Memory B cell (primary cell): ENCODE results near the gene CRADD.

Source experiments
- ATAC-seq: fragments of 150-1000 bp; cut with Tn5 transposase; 2 replicates; pipeline ENCODE4 v1.10.0; 2021; ENCODE audit warnings: low read depth, mild to moderate bottlenecking, moderate library complexity
- DNase-seq, 2 donors: peaks; one replicate each; pipeline ENCODE4 v3.0.0; 2022; ENCODE audit warnings: low spot score in 2 of 2
- H3K27ac Mint-ChIP-seq: one replicate; pipeline ENCODE4 v1.8.0; 2022; ENCODE audit warnings: mild to moderate bottlenecking, moderate library complexity, mixed read lengths
- H3K27me3 Mint-ChIP-seq: one replicate; pipeline ENCODE4 v1.8.0; 2022; ENCODE audit warnings: mixed read lengths
- H3K36me3 Mint-ChIP-seq: one replicate; pipeline ENCODE4 v1.8.0; 2022; ENCODE audit warnings: mild to moderate bottlenecking, mixed read lengths
- H3K4me1 Mint-ChIP-seq: one replicate; pipeline ENCODE4 v1.8.0; 2022; ENCODE audit warnings: mixed read lengths
- H3K4me3 Mint-ChIP-seq: one replicate; pipeline ENCODE4 v1.8.0; 2022; ENCODE audit warnings: mild to moderate bottlenecking, moderate library complexity, mixed read lengths
- H3K9me3 Mint-ChIP-seq: one replicate; pipeline ENCODE4 v1.8.0; 2022; ENCODE audit warnings: mixed read lengths

Gene CRADD

DNA sequence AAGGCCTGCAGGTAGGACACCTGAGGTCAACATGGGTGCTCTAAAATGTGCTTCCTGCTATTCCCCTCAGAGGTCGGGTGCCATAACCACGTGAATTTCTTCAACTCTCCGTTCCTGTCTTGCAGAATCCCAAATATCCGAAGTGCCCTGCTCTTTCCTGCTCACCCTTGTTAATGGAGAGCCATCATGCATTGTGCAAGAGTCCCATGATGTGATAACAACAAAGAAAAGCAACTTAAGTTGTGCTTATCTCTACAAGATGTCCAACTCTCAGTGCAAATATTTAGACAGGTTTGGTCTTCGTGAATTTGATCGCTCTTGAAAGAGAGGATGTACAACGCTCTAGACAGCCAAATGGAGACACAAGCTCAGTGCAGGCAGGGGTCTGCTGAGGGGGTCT lies 260.6 kb downstream of the CRADD start:
- no peak overlapping the region for H3K27ac Mint-ChIP-seq
- no peak for ATAC-seq

DNA sequence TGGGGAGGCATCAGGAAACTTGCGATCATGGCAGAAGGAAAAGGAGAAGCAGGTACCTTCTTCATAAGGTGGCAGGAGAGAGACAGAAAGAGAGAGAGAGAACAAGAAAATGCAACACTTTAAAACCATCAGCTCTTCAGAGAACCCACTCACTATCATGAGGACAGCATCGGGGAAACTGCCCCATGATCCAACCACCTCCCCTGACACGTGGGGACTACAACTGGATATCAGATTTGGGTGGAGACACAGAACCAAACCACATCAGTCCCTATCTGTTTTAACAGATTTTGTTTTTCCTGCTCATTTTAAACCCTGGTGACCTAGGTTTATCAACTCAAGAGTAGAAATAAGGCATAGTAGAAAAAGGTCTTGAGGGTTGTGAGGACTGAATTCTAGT lies 261.1 kb downstream of the CRADD start:
- peaks cover 5% of the 10 kb centered on the region for H3K27me3 Mint-ChIP-seq
- no peak overlapping the region for H3K27ac Mint-ChIP-seq
- no peaks in the 10 kb centered on the region for H3K4me1 Mint-ChIP-seq
- H3K4me3 Mint-ChIP-seq: no peak overlapping the region
- no peak for DNase-seq
- peaks cover 5% of the 10 kb centered on the region for H3K9me3 Mint-ChIP-seq
- ATAC-seq: no peak
- no peaks in the 10 kb centered on the region for H3K36me3 Mint-ChIP-seq

More for the DNA sequence above, 260.6 kb downstream of the CRADD start:
- no peak for DNase-seq
- Mint-ChIP-seq H3K9me3 (peaks cover 5% of the 10 kb centered on the region), H3K4me1 (no peaks in the 10 kb centered on the region), H3K4me3 (no peak overlapping the region), H3K36me3 (no peaks in the 10 kb centered on the region), H3K27me3 (peaks cover 6% of the 10 kb centered on the region)

DNA sequence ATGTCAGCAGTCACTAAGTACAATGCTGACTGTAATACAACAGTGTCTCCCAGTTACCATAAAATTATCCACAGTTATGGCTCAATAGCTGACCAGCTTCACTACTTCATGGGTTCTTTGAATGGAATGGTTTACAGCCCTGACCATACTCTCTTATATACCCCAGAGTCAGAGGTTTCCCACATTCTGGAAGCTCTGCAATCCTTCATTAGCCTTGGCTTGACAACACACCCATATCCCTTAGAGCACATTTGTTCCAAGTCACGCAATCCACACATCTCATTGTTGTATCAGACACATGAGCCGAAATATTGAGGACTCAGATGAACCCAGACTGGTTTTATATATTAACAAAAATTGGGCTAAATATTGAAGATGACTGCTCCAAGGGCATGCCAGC lies 261.8 kb downstream of the CRADD start:
- H3K27ac Mint-ChIP-seq: no peak overlapping the region
- no peaks in the 10 kb centered on the region for H3K4me1 Mint-ChIP-seq
- no peak overlapping the region for H3K4me3 Mint-ChIP-seq
- no peak for DNase-seq
- H3K27me3 Mint-ChIP-seq: peaks cover 4% of the 10 kb centered on the region
- peaks cover 5% of the 10 kb centered on the region for H3K9me3 Mint-ChIP-seq
- no peak for ATAC-seq
- H3K36me3 Mint-ChIP-seq: no peaks in the 10 kb centered on the region

DNA sequence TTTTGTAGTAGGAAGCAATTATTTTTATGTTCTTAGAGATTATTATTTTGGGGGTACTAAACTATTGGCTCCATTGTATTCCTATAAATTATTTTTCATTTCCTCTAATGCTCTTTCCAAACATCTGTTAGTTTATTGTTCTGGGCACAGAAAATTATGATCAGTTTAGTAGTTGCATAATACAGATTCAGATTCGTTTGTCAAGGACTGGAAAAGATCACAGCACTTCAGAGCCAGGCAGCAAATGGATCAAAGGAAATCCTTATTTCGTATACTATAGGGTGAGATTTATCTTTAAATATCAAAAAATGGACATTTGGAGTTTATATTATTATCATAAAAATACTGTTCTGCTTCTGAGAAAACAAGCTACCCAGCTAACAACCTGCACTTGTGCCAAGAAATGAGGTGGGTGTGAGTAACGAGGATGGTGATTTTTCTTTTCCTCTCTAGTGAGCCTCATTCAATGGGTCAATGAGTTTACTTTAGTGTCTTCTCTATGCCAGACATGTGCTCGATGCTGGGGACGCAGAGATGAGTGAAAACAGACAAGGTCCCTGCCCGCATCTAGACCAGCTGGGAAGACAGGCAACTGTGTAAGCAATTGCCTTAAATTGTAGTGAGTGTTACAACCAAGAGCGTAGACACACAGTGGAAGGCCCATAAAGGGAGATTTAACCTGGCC lies 262.6 kb downstream of the CRADD start:
- no peaks in the 10 kb centered on the region for H3K36me3 Mint-ChIP-seq
- no peak overlapping the region for H3K27ac Mint-ChIP-seq
- H3K4me3 Mint-ChIP-seq: no peak overlapping the region
- no peaks in the 10 kb centered on the region for H3K4me1 Mint-ChIP-seq
- peaks cover 4% of the 10 kb centered on the region for H3K27me3 Mint-ChIP-seq
- no peak for ATAC-seq
- H3K9me3 Mint-ChIP-seq: peaks cover 5% of the 10 kb centered on the region
- no peak for DNase-seq

DNA sequence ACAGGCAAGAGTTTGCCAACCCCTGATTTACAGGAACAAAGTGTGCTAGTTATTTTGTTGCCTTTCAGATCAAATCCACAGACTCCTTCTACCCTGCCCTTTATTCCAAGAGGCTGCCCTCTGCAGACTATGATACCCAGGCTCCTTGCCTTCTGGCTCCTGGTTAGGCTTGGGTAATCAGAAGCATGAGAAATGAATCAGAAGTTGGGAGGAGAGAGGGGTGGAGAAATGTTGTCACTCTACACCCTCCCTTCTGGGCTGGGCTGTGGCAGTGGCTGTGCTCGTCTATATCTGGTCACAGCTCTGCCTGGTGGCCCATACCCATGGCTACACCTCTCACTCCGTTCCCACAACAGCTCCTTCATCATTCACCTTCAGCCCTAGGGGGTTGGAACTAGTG lies 266.6 kb downstream of the CRADD start:
- ATAC-seq: no peak
- no peak overlapping the region for H3K27ac Mint-ChIP-seq

DNA sequence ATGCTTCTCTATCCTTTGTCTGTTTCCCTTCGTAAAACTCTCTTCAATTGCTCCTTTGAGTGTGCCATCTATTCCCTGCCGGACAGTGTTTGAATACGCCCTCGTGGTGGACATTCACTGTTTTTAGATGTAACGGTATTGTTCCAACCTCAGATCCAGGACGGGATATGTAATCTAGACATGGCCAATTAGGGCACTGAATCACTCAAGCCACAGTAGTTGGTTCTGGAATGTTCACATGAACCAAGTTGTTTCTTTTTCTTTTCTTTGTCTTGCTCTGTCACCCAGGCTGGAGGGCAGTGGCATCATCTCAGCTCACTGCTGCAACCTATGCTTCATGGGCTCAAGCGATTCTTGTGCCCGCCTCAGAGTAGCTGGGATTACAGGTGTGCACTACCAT lies 267.0 kb downstream of the CRADD start:
- peaks cover 8% of the 10 kb centered on the region for H3K27me3 Mint-ChIP-seq
- no peak overlapping the region for H3K4me3 Mint-ChIP-seq
- H3K4me1 Mint-ChIP-seq: no peaks in the 10 kb centered on the region
- peaks cover 1% of the 10 kb centered on the region for H3K9me3 Mint-ChIP-seq
- DNase-seq (no peak), ATAC-seq (no peak)
- no peak overlapping the region for H3K27ac Mint-ChIP-seq
- peaks cover 2% of the 10 kb centered on the region for H3K36me3 Mint-ChIP-seq

More for the DNA sequence above, 266.6 kb downstream of the CRADD start:
- Mint-ChIP-seq H3K27me3 (peaks cover 10% of the 10 kb centered on the region), H3K4me1 (no peaks in the 10 kb centered on the region), H3K9me3 (peaks cover 1% of the 10 kb centered on the region), H3K4me3 (no peak overlapping the region), H3K36me3 (peaks cover 2% of the 10 kb centered on the region)
- no peak for DNase-seq
